Stimulated activated effector memory CD8-positive, alpha-beta T cell treated with anti-CD3 and anti-CD28 coated beads, Interleukin-12 subunit alpha, Interleukin-12 subunit beta, amount 100 ng/mL, for 72 hours (primary cell): ENCODE results near the gene CMYA5.
A peak's percentile ranks its signal among the peaks of the same experiment; 100 is the strongest.

Experiments used
- ATAC-seq: fragments of 150-1000 bp; cut with Tn5 transposase; 2 replicates; pipeline ENCODE4 v1.10.0; 2021
- DNase-seq, 2 donors: peaks; one replicate each; pipeline ENCODE4 v3.0.0; 2021 to 2022; ENCODE audit warnings: low spot score in 2 of 2
- H3K27ac Mint-ChIP-seq: one replicate; pipeline ENCODE4 v1.8.0; 2022; ENCODE audit warnings: mild to moderate bottlenecking, mixed read lengths
- H3K36me3 Mint-ChIP-seq: one replicate; pipeline ENCODE4 v1.8.0; 2022; ENCODE audit warnings: mild to moderate bottlenecking, mixed read lengths
- H3K4me1 Mint-ChIP-seq: one replicate; pipeline ENCODE4 v1.8.0; 2022; ENCODE audit warnings: mixed read lengths
- H3K4me3 Mint-ChIP-seq: one replicate; pipeline ENCODE4 v1.8.0; 2022; ENCODE audit warnings: mild to moderate bottlenecking, mixed read lengths
- H3K9me3 Mint-ChIP-seq: one replicate; pipeline ENCODE4 v1.8.0; 2022; ENCODE audit warnings: mixed read lengths

The CMYA5 gene

DNA sequence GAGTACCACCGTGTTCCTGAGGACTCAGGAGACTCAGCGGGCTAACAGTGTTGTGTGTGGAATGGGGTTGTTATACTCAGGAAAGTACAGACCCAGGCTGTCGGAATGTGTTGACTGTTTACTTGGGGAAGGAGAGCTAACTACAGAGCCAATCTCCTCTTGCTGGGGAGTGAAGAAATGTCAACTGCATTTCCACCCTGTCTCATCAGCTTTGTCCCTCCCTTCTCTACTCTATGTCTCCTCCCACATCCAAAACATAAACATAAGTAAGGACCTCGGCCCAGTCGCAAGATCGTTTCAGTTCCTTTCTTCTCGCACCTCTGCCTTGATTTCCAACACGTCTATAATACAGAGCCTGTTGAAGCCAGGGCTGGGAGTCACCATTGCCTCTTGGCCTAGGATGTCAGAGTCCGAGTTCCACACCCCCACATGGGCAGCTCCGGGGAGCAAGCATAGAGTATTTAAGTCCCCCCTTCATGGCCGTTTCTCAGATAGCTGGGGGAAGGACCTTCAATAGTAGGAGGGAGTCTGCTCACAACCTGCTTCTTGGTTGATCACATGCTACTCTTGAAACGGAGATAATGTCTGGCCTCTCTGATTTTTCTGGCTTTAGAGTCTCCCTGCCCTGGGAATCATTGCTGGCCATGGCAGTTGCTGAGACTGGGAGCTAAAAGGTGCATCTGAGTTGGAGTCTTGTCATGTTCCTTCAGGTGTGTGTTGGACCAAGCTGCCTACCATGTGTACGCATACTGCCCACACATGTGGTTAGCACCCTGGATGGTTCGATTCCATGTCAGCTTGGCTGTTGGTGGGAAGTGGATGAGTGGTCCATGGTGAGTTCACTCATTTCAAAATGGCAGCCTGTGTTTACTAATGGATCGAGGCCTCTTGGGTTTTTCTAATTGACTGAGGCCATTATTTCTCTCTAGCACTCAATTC, 154.1 kb downstream of the CMYA5 start:
- Mint-ChIP-seq H3K36me3 (no peaks in the 10 kb centered on the region), H3K4me1 (peaks cover 11% of the 10 kb centered on the region), H3K9me3 (no peaks in the 10 kb centered on the region), H3K27ac (no peak overlapping the region), H3K4me3 (no peak overlapping the region)
- DNase-seq (no peak), ATAC-seq (no peak)

GRCh38 chr5:79844571-79844970, 154.9 kb downstream of the CMYA5 start:
- no peaks in the 10 kb centered on the region for H3K36me3 Mint-ChIP-seq
- H3K9me3 Mint-ChIP-seq = no peaks in the 10 kb centered on the region
- H3K4me3 Mint-ChIP-seq = no peak overlapping the region
- DNase-seq (no peak), ATAC-seq (no peak)
- H3K27ac Mint-ChIP-seq = no peak overlapping the region
- peaks cover 11% of the 10 kb centered on the region for H3K4me1 Mint-ChIP-seq

DNA sequence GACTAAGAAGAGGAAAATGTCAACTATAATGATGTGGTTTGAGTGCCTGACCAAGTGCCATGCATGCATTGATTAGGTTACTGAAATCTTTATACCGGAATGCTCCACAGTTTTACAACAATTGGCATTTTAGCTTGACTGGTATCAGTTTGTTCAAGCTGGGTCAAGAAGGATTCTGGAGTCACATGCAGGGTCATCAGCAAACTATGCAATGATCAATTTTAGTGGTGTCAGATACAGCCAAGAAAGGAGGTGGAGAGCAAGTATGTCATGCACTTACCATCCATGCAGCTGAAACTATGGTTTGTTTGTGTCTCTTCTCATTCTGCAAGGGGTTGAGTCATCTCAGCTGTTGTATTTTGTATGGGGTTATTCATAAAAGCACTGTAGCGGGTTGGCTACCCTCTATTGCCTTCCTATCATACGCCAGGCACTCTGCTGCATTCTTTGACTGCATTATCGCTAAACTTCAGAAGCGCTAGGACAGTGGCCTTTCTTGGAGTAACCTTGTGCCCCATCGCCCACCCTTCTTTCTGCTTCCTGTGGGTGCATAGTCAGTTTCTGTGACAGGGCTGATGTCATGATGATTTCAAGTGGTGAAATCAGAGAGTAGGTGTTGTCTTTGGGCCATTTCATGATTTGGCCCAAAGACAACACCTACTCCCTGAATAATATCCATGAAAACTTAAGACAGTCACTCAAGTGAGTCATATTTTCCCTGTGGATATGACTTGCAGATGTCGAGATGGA, 156.0 kb downstream of the CMYA5 start:
- peak overlapping the region; percentile 60 for H3K27ac Mint-ChIP-seq
- ATAC-seq (peak; percentile 95), DNase-seq (peak in 1 of 2 donors; percentile 74)
- no peak overlapping the region for H3K4me3 Mint-ChIP-seq
- no peaks in the 10 kb centered on the region for H3K36me3 Mint-ChIP-seq
- peaks cover 11% of the 10 kb centered on the region for H3K4me1 Mint-ChIP-seq
- no peaks in the 10 kb centered on the region for H3K9me3 Mint-ChIP-seq

DNA sequence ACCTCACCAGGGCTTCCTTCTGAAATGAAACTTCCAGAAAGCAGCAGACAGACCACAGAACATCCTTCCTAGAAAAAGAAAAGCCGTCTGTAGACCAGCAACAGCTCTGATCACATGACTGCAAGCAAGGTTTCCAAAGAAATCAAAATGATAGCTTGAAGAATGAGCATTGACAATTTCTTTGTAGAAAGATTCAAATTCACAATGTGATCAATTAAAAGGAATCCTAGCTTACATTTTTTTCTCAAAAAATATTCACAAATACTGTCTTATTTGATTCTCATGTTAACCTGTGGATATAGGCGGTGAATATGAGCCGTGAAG, 156.5 kb downstream of the CMYA5 start:
- ATAC-seq = no peak
- Mint-ChIP-seq H3K4me3 (no peak overlapping the region), H3K9me3 (no peaks in the 10 kb centered on the region), H3K4me1 (peaks cover 11% of the 10 kb centered on the region), H3K36me3 (no peaks in the 10 kb centered on the region), H3K27ac (peak overlapping the region; percentile 60)
- no peak for DNase-seq

GRCh38 chr5:79847561-79847960, 157.9 kb downstream of the CMYA5 start:
- no peak overlapping the region for H3K4me3 Mint-ChIP-seq
- H3K4me1 Mint-ChIP-seq = peaks cover 11% of the 10 kb centered on the region
- DNase-seq (no peak), ATAC-seq (no peak)
- no peaks in the 10 kb centered on the region for H3K9me3 Mint-ChIP-seq
- no peak overlapping the region for H3K27ac Mint-ChIP-seq
- no peaks in the 10 kb centered on the region for H3K36me3 Mint-ChIP-seq

GRCh38 chr5:79849061-79849460, 159.4 kb downstream of the CMYA5 start:
- DNase-seq (no peak), ATAC-seq (no peak)
- no peaks in the 10 kb centered on the region for H3K36me3 Mint-ChIP-seq
- H3K4me3 Mint-ChIP-seq = no peak overlapping the region
- H3K27ac Mint-ChIP-seq = no peak overlapping the region
- H3K9me3 Mint-ChIP-seq = no peaks in the 10 kb centered on the region
- H3K4me1 Mint-ChIP-seq = peaks cover 17% of the 10 kb centered on the region
